PFSK-1 (cell line): ENCODE data around the gene TREML1.

Experiments
- POLR2AphosphoS5 ChIP-seq: IDR thresholded peaks from 2 replicates; pipeline ENCODE4 v1.6.1; 2012; ENCODE audit warnings: low read depth, mild to moderate bottlenecking, control low read depth, low read length, moderate library complexity
- TF ChIP-seq, protein P1 (sequence below), 2 experiments: IDR thresholded peaks; 2 replicates each; pipeline versions ENCODE4 v1.6.1 to v1.8.0; 2011 to 2012; ENCODE audit warnings: low read depth in 2 of 2, low read length in 2 of 2, control low read depth in 1 of 2, inconsistent platforms in 1 of 2, mild to moderate bottlenecking in 1 of 2, moderate library complexity in 1 of 2; ENCODE audit not compliant: insufficient read depth in 1 of 2

DNA sequence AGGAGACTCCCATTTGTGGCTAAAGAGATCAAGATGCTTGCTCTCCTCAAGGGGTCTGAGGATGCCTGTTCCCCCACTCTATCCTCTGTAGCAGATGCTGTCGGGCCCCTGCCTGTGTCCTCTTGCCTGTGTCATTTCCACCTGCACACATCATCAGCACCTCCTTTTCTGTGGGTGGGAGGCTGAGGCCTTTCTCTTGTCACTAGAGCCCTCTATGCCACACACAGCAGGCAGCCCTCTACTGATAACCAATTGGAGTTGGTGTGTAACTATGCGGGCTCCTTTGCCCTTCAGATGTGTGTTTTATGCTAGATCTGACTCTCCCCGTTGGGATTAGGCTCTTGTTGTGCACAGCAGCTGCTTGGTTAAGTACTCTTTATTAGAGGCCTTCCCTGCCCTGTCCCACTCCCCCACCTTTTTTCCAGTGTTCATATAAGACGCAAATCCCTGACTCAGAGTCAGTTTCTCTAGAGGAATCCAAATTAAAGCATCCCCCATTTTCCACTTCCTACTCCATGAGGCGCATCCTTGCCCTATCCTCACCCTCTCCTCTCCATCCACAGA lies 39.1 kb upstream of the TREML1 start:
- TF ChIP-seq, protein P1, sequence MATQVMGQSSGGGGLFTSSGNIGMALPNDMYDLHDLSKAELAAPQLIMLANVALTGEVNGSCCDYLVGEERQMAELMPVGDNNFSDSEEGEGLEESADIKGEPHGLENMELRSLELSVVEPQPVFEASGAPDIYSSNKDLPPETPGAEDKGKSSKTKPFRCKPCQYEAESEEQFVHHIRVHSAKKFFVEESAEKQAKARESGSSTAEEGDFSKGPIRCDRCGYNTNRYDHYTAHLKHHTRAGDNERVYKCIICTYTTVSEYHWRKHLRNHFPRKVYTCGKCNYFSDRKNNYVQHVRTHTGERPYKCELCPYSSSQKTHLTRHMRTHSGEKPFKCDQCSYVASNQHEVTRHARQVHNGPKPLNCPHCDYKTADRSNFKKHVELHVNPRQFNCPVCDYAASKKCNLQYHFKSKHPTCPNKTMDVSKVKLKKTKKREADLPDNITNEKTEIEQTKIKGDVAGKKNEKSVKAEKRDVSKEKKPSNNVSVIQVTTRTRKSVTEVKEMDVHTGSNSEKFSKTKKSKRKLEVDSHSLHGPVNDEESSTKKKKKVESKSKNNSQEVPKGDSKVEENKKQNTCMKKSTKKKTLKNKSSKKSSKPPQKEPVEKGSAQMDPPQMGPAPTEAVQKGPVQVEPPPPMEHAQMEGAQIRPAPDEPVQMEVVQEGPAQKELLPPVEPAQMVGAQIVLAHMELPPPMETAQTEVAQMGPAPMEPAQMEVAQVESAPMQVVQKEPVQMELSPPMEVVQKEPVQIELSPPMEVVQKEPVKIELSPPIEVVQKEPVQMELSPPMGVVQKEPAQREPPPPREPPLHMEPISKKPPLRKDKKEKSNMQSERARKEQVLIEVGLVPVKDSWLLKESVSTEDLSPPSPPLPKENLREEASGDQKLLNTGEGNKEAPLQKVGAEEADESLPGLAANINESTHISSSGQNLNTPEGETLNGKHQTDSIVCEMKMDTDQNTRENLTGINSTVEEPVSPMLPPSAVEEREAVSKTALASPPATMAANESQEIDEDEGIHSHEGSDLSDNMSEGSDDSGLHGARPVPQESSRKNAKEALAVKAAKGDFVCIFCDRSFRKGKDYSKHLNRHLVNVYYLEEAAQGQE (IDR thresholded peaks at IDR 0.05; ENCODE audit: insufficient read depth in 1 of 2, low read depth in 2 of 2, low read length in 2 of 2): no peak
- no peak for TF ChIP-seq POLR2AphosphoS5
